Umbilical cord (tissue), 2 donors: ENCODE results near the gene BRICD5. TPM values are rescaled to one million over a fixed set of nuclear protein-coding genes. Genes with fewer than 3 reads are reported as not detected.
"Not testable (repeated sequence)": the region's sequence is repeated elsewhere in the genome, so short reads cannot be mapped to it uniquely, and the experiment has no call there.

Experiments
- DNase-seq: peaks from one replicate; pipeline ENCODE4 v3.0.0-alpha.2; 2015; ENCODE audit warnings: low spot score
- total RNA-seq: library from RNA; depleted of rRNA; stranded (reverse); fragments of >200 nt; gene quantifications from one replicate; pipeline ENCODE4 v1.2.3, GENCODE V29; 2014; ENCODE audit warnings: low replicate concordance; ENCODE audit not compliant: insufficient read depth

BRICD5 gene
- 3.6 TPM for total RNA-seq

DNA sequence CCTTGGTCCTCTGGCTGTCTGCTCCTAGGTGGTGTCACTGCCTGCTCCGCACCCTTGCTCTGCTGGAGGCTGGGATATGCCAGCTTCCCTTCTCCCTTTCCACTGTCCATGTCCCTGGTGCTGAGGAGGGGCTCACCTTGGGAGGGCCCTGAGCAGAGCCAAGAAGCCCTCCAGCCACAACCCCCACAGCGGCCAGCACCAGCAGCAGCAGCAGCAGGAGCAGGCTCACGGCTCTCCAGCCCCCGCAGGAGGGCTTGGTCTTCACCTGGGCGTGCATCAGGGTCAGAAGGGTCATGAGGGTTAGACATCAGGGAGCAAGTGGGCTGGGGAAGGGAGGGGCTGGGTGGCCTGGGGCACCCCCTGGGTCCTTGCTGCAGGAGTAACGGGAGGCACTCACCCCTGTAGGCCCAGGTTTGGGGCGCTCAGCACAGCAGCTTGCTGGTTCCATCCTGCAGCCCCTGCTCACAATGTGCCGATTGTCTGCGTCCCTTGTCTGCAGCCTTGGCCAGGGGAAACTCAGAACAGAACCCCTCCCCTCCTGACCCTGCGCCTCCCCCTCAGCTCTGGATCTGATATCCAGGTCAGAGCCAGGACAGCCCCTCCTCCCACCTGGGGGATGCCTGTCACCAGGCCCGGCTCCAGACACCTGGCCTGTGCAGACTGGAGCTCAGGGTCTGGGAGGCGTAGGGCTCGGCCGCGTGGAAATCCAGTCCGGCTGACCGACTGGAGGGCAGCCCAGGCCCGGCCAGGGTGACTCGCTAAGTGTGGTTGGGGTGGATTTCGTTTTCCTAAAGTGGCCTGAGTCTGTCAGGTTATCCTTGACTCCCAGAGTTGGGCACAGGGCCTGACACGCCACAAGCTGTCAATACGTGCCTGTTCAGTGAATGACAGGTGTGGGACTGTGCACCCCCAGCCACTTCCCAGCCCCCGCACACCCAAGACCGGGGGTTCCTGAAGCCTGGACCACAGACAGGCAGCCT is at the start of gene BRICD5:
Gene BRICD5 (minus strand): TSS at position 478 of the 980 bp plus-strand sequence. CDS start 30 bp downstream, at position 448.
- no peak for DNase-seq

- no peak for DNase-seq
These were observed 49.6 kb upstream of the BRICD5 start for GRCh38 chr16:2260250-2260649.

DNA sequence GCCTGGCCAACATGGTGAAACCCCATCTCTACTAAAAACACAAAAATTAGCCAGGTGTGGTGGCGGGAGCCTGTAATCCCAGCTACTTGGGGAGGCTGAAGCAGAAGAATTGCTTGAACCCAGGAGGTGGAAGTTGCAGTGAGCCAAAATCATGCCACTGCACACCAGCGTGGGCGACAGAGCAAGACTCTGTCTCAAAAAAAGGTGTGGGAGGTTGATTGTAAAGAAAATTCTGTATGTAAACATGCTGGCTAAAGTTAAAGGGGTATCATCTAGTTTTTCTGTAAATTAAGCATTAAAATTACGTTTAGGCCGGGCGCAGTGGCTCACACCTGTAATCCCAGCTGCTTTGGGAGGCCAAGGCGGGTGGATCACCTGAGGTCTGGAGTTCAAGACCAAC is 47.9 kb upstream of the BRICD5 start:
- DNase-seq: not testable (repeated sequence)

- DNase-seq: no peak
These were observed 47.1 kb upstream of the BRICD5 start for GRCh38 chr16:2257726-2258125.

DNA sequence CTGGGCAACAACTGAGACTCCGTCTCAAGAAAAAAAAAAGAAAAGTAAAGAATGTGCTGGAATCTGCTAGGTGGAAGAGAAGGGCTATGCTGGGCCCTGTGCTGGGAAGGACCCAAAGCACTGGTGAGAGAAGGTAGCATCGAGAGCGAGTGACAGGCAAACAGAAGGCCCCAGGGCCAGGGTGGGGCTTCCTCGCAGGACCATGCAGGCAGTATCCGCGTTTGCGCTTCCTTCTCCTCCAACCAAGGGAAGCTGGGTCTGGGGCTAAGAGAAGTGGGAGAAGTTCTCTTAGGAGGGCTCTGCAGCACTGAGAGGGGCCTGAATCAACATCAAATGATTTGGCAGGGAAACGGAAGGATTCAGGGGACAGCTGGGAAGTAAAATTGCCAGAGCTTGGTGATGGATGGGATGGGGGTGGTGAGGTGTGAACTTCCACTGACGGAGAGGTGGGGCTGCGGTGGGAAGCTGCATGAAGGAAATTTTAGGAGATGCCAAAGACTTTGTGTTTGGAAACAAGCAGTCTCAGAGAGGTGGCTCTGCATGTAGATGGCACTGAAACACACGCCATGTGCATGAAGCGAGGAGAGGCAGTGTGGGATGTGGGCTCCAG is 46.0 kb upstream of the BRICD5 start:
- no peak for DNase-seq

- DNase-seq: no peak
These were observed 42.6 kb upstream of the BRICD5 start for GRCh38 chr16:2253293-2253692.

- no peak for DNase-seq
These were observed 42.1 kb upstream of the BRICD5 start for GRCh38 chr16:2252806-2253148.

GRCh38 chr16:2251296-2252111 is 40.8 kb upstream of the BRICD5 start, which contains the start of gene ECI1:
ECI1 (minus strand) TSS chr16:2251587; CDS start chr16:2251566, 21 bp downstream.
- DNase-seq: peak; percentile 97

GRCh38 chr16:2250652-2251295 is 40.1 kb upstream of the BRICD5 start:
- DNase-seq: peak; percentile 13

GRCh38 chr16:2246301-2246885 is 35.7 kb upstream of the BRICD5 start:
- DNase-seq: no peak

GRCh38 chr16:2244926-2245795 is 34.5 kb upstream of the BRICD5 start:
- DNase-seq: no peak

- DNase-seq: no peak
These were observed 33.6 kb upstream of the BRICD5 start for GRCh38 chr16:2244301-2244700.

DNA sequence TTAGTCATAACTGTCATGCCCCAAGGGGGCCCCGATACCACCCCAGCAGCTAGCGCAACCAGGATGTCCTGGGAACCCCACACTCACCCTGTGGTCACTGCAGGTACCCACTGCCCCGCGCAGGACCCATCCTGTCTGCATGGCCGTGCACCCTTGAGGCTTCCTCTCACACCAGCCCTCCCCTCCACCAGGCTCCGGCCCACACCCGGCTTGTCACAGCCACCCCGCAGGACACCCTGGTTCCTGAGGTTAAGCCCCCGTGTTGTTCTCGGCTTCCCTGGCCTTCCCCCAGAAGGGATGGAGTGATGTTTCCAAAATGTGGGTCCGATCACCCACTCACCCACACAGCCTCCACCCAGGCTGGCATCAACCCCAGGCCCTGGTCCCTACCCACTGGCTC is 33.1 kb upstream of the BRICD5 start:
- no peak for DNase-seq

GRCh38 chr16:2243031-2243528 is 32.4 kb upstream of the BRICD5 start:
- no peak for DNase-seq

DNA sequence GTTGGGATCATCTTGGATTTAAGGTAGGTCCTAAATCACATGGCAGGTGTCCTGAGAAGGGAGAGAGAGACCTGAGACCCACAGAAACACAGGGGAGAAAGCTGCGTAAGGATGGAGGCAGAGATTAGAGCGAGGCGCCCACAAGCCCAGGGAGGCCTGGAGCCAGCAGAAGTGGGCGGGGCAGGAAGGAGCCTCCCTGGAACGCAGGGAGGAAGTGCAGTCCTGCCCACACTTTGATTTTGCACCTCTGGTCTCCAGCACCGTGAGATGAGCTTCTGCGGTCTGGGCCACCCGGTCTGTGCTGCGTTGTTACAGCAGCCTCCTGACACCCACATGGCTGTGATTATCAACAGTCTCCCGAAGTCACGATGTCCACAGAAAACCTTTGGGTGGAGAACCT is 31.9 kb upstream of the BRICD5 start:
- DNase-seq: no peak

DNA sequence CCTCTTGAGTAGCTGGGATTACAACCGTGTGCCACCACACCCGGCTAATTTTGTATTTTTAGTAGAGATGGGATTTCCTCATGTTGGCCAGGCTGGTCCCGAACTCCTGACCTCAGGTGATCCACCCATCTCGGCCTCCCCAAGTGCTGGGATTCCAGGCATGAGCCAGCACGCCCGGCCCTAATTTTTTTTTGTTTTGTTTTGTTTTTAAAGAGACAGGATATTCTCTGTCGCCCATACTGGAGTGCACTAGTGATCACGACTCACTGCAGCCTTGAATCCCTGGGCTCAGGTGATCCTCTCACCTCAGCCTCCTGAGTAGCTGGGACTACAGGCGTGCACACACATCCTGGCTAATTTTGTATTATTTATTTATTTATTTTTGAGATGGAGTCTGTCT is 29.7 kb upstream of the BRICD5 start:
- DNase-seq: not testable (repeated sequence)

- no peak for DNase-seq
These were observed 28.4 kb upstream of the BRICD5 start for GRCh38 chr16:2238838-2239675.

DNA sequence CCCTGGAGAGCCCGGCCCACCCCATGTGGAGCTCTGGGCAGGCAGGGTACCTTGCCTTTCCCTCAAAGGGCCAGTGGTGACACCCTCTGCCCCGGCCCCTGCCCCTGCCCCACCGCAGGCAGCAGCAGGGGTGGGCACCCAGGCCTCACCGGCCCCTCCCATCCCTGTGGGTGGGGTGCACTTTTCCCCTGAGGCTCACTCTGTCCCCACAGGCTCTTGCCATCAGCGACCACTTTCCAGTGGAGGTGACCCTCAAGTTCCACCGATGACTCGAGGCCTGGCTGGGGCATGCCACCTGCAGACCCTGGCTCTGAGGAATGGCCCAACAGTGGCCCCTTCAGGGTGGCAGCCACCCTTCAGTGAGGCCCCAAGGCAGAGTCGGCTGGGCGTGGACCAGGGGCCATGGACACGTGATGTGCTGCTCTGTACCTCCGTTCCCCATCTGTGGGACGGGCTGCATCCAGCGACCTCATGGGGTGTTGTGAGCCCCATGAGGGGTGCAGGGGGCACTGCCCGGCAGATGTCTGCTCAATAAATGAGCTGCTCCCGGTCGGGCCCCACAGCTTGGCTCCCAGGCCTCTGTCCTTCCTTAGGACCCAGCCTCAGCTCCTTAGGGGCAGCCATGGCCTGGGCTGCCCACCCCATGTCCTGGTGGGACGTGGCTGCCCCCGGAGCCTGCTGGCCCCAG is 27.6 kb upstream of the BRICD5 start:
- DNase-seq: no peak
